ELF-1 (cell line): ENCODE results near the gene SCNM1.

Experiments
- DNase-seq: peaks from one replicate; pipeline ENCODE4 v3.0.0-alpha.2; 2016; ENCODE audit warnings: low read depth, low spot score

Gene SCNM1

GRCh38 chr1:151165738-151166504 lies at the start of gene SCNM1, which contains the start of gene LYSMD1:
Gene SCNM1, plus strand, starts transcription at chr1:151166144. Its CDS starts 9 bp downstream, at chr1:151166153.
Gene LYSMD1, minus strand, starts transcription at chr1:151165902. Its CDS starts 644 bp downstream, at chr1:151165258.
- peak; percentile 98 for DNase-seq

GRCh38 chr1:151124763-151125403 lies 41.1 kb upstream of the SCNM1 start:
- DNase-seq = no peak

GRCh38 chr1:151128800-151129199 lies 37.1 kb upstream of the SCNM1 start:
- DNase-seq = peak; percentile 49

- peak; percentile 95 for DNase-seq
Observed at GRCh38 chr1:151130987-151131586, 34.9 kb upstream of the SCNM1 start.

GRCh38 chr1:151131701-151132334 lies 34.1 kb upstream of the SCNM1 start:
- peak; percentile 79 for DNase-seq

- DNase-seq = peak; percentile 43
Observed at GRCh38 chr1:151132335-151133017, 33.5 kb upstream of the SCNM1 start.

GRCh38 chr1:151133018-151133806 lies 32.7 kb upstream of the SCNM1 start:
- peak; percentile 63 for DNase-seq

- no peak for DNase-seq
Observed at GRCh38 chr1:151134396-151134795, 31.5 kb upstream of the SCNM1 start.

GRCh38 chr1:151134991-151135390 lies 31.0 kb upstream of the SCNM1 start:
- DNase-seq = no peak

GRCh38 chr1:151135433-151136385 lies 30.2 kb upstream of the SCNM1 start:
- no peak for DNase-seq

- DNase-seq = no peak
Observed at GRCh38 chr1:151137789-151138188, 28.2 kb upstream of the SCNM1 start.

- no peak for DNase-seq
Observed at GRCh38 chr1:151142411-151143056, 23.4 kb upstream of the SCNM1 start.

GRCh38 chr1:151143057-151143435 lies 22.9 kb upstream of the SCNM1 start:
- no peak for DNase-seq

- DNase-seq = no peak
Observed at GRCh38 chr1:151143986-151144385, 22.0 kb upstream of the SCNM1 start.

- peak; percentile 65 for DNase-seq
Observed at GRCh38 chr1:151144474-151145303, 21.3 kb upstream of the SCNM1 start.

- peak; percentile 58 for DNase-seq
Observed at GRCh38 chr1:151145304-151146071, 20.5 kb upstream of the SCNM1 start.

- peak; percentile 47 for DNase-seq
Observed at GRCh38 chr1:151146072-151146411, 19.9 kb upstream of the SCNM1 start.
